ENCODE data around the gene RAPGEFL1.

- no peak for TF ChIP-seq CTCF (IDR thresholded peaks at IDR 0.05)
- no peak for TF ChIP-seq POLR2AphosphoS5 (IDR thresholded peaks at IDR 0.05)
Measured at GRCh38 chr17:40145476-40145875, 31.8 kb upstream of the RAPGEFL1 start.
